ENCODE results near the gene SPNS3. TPM values are rescaled to one million over a fixed set of nuclear protein-coding genes. Genes with fewer than 3 reads are reported as not detected.

SPNS3 gene
- total RNA-seq, 3 donors from 2014 or later (not counting 1 experiment from before 2014, with no cell fraction given), result 1.2 to 2.1 (median 1.9) TPM

DNA sequence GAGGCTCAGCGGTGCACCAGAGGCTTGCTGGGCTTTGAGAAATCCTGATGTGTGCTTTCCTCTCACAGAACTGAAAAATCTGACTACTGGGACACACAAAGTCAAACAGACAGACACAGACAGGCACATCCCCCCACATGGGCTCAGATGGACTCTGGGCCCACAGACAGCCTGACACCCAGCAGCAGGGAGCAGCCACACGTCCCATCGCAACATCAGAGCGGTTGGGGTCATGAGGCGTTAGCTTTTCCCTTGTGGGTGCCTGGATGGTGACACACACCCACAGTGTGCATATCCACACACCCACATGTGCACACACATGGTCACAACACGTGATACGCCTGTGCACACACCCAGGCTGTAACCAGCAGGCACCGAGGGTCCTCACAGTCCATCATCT lies 6.3 kb downstream of the SPNS3 start:
- intact Hi-C loops (cut with micrococcal nuclease), result no loop called here
- H3K4me3 Mint-ChIP-seq, result no peak overlapping the region
- 63% methylated on average over 8 of the region's 8 CpGs for WGBS (ENCODE audit: insufficient coverage)
- no peaks in the 10 kb centered on the region for H3K36me3 ChIP-seq (ENCODE audit: control insufficient read depth, insufficient read depth, low read length)
- H3K36me3 Mint-ChIP-seq, result no peaks in the 10 kb centered on the region
- no peak overlapping the region for H3K27ac Mint-ChIP-seq
- H3K4me1 Mint-ChIP-seq, result peaks cover 35 to 37% of the 10 kb centered on the region in 2 donors
- no peaks in the 10 kb centered on the region for H3K9me3 Mint-ChIP-seq
- H3K27ac ChIP-seq (ENCODE audit: low read length), result no peak overlapping the region
- no peak overlapping the region for H3K4me3 ChIP-seq (ENCODE audit: low read length)
- ATAC-seq (peak; percentile 34 to 60 (median 42)), DNase-seq (no peak)
- H3K9me3 ChIP-seq (ENCODE audit: control insufficient read depth, insufficient read depth, low read length), result no peaks in the 10 kb centered on the region
- peaks cover 43% of the 10 kb centered on the region for H3K4me1 ChIP-seq (ENCODE audit: control insufficient read depth, insufficient read depth, low read length)
- peaks cover 47 to 65% of the 10 kb centered on the region in 2 donors for H3K27me3 Mint-ChIP-seq (ENCODE audit: low read depth in 2 of 2)
- H3K27me3 ChIP-seq (ENCODE audit: control insufficient read depth, insufficient read depth, low read length), result peaks cover 25% of the 10 kb centered on the region
- TF ChIP-seq, protein P1, sequence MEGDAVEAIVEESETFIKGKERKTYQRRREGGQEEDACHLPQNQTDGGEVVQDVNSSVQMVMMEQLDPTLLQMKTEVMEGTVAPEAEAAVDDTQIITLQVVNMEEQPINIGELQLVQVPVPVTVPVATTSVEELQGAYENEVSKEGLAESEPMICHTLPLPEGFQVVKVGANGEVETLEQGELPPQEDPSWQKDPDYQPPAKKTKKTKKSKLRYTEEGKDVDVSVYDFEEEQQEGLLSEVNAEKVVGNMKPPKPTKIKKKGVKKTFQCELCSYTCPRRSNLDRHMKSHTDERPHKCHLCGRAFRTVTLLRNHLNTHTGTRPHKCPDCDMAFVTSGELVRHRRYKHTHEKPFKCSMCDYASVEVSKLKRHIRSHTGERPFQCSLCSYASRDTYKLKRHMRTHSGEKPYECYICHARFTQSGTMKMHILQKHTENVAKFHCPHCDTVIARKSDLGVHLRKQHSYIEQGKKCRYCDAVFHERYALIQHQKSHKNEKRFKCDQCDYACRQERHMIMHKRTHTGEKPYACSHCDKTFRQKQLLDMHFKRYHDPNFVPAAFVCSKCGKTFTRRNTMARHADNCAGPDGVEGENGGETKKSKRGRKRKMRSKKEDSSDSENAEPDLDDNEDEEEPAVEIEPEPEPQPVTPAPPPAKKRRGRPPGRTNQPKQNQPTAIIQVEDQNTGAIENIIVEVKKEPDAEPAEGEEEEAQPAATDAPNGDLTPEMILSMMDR (IDR thresholded peaks at IDR 0.05), result no peak

DNA sequence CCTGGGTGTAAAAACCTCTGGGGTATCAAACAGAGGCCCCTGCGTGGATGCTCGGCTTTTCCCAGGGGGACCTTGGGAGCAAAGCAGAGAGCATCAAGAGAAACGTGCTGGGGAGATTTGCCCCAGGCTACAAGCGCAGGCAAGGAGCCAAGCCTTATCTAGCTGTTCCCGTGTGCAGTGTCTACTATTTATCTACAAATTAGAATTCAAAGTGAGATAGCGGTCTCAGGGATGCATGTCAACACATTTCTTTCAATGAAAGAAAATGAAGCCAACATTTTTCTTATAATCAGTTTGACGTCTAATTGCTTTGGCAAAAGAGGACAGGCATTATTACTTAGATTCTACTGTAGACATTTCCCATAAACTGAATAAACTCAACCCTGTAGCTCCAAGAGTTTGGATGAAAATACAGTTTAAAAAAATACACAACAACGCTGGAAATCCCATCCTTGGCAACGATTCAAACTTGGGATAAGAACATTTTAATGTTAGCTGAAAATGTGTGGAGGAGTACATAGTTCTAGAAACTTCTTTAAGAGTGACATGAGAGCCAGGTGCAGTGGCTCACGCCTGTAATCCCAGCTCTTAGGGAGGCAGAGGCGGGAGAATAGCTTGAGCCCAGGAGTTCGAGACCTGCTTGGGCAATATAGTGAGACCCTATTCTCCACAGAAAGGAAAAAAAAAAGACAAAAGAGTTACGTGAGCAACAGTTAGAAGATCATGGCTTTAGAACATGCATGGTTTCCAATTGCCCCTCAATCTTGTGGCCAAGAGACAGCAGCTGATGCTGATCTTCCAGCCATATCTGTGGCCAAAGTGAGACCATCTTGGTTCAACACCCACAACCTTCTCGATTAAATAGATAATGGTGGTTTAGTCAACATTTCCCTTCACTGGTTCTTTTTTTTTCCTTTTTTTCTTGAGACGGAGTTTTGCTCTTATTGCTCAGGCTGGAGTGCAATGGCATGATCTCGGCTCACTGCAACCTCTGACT lies 7.2 kb downstream of the SPNS3 start:
- ATAC-seq (peak; percentile 59 to 83 (median 66)), DNase-seq (peak in 1 of 2 donors; percentile 17)
- Mint-ChIP-seq H3K4me1 (peaks cover 35 to 41% of the 10 kb centered on the region in 2 donors), H3K4me3 (no peak overlapping the region), H3K9me3 (no peaks in the 10 kb centered on the region), H3K36me3 (no peaks in the 10 kb centered on the region), H3K27ac (no peak overlapping the region), H3K27me3 (ENCODE audit: low read depth in 2 of 2) (peaks cover 47 to 68% of the 10 kb centered on the region in 2 donors)
- WGBS (ENCODE audit: insufficient coverage), result 78% methylated on average over 16 of the region's 16 CpGs
- peaks cover 43% of the 10 kb centered on the region for H3K4me1 ChIP-seq (ENCODE audit: control insufficient read depth, insufficient read depth, low read length)
- no peak overlapping the region for H3K4me3 ChIP-seq (ENCODE audit: low read length)
- no peak overlapping the region for H3K27ac ChIP-seq (ENCODE audit: low read length)
- H3K36me3 ChIP-seq (ENCODE audit: control insufficient read depth, insufficient read depth, low read length), result no peaks in the 10 kb centered on the region
- H3K27me3 ChIP-seq (ENCODE audit: control insufficient read depth, insufficient read depth, low read length), result peaks cover 25% of the 10 kb centered on the region
- TF ChIP-seq, protein P1 (IDR thresholded peaks at IDR 0.05), result no peak
- intact Hi-C loops (cut with micrococcal nuclease), result no loop called here
- H3K9me3 ChIP-seq (ENCODE audit: control insufficient read depth, insufficient read depth, low read length), result no peaks in the 10 kb centered on the region

DNA sequence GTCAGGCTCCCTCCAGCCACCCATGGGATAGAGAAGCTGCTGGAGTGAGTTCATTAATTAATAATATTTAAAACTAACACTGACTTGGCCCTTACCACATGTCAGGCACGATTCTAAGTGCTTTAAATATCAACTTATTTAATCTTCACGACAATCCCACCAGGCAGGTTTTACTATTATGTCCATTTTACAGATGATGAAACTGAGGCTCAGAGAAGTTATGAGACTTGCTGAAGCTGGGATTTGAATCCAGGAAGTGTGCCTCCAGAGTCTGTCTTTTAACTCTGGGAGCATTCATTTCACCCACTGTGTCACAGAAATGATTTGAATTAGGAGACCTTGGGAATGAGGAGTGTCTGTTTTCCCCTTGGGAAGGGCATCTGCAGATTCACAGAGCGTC lies 8.8 kb downstream of the SPNS3 start:
- Histone ChIP-seq H3K4me3 (ENCODE audit: low read length) (no peak overlapping the region), H3K27me3 (ENCODE audit: control insufficient read depth, insufficient read depth, low read length) (peaks cover 25% of the 10 kb centered on the region), H3K27ac (ENCODE audit: low read length) (no peak overlapping the region), H3K36me3 (ENCODE audit: control insufficient read depth, insufficient read depth, low read length) (no peaks in the 10 kb centered on the region), H3K9me3 (ENCODE audit: control insufficient read depth, insufficient read depth, low read length) (no peaks in the 10 kb centered on the region), H3K4me1 (ENCODE audit: control insufficient read depth, insufficient read depth, low read length) (peaks cover 35% of the 10 kb centered on the region)
- no peak overlapping the region for H3K4me3 Mint-ChIP-seq
- peaks cover 25 to 33% of the 10 kb centered on the region in 2 donors for H3K4me1 Mint-ChIP-seq
- H3K27me3 Mint-ChIP-seq (ENCODE audit: low read depth in 2 of 2), result peaks cover 52 to 67% of the 10 kb centered on the region in 2 donors
- no peaks in the 10 kb centered on the region for H3K36me3 Mint-ChIP-seq
- TF ChIP-seq, protein P1 (IDR thresholded peaks at IDR 0.05), result no peak
- DNase-seq, result no peak
- intact Hi-C loops (cut with micrococcal nuclease), result no loop called here
- ATAC-seq, result no peak
- WGBS (ENCODE audit: insufficient coverage), result 91% methylated on average over 3 of the region's 3 CpGs
- no peaks in the 10 kb centered on the region for H3K9me3 Mint-ChIP-seq
- H3K27ac Mint-ChIP-seq, result no peak overlapping the region

Measured in natural killer cell (primary cell).